Stimulated activated CD4-positive, alpha-beta T cell treated with anti-CD3 and anti-CD28 coated beads, TNF-alpha, amount 100 ng/mL, for 48 hours (primary cell): ENCODE results near the gene PROX2.

ENCODE experiments used
- DNase-seq, 3 donors: peaks; one replicate each; pipeline ENCODE4 v3.0.0-alpha.2; 2020; ENCODE audit warnings: low read depth in 3 of 3

Gene PROX2

GRCh38 chr14:74843653-74844052, 32.3 kb downstream of the PROX2 start:
- DNase-seq: no peak

GRCh38 chr14:74841230-74842207, 34.4 kb downstream of the PROX2 start:
- no peak for DNase-seq

- no peak for DNase-seq
Measured at GRCh38 chr14:74840603-74841030, 35.3 kb downstream of the PROX2 start.

GRCh38 chr14:74838166-74838565, 37.8 kb downstream of the PROX2 start:
- no peak for DNase-seq

GRCh38 chr14:74836251-74836960, 39.5 kb downstream of the PROX2 start:
- DNase-seq: no peak

- DNase-seq: no peak
Measured at GRCh38 chr14:74835645-74836250, 40.2 kb downstream of the PROX2 start.

GRCh38 chr14:74834692-74835392, 41.1 kb downstream of the PROX2 start:
- no peak for DNase-seq

- DNase-seq: no peak
Measured at GRCh38 chr14:74832849-74833248, 43.1 kb downstream of the PROX2 start.

- no peak for DNase-seq
Measured at GRCh38 chr14:74829251-74829650, 46.7 kb downstream of the PROX2 start.

GRCh38 chr14:74826574-74826973, 49.4 kb downstream of the PROX2 start:
- DNase-seq: no peak
